DND-41 (cell line): ENCODE data around the gene LCORL.

ENCODE experiments used
- ATAC-seq: fragments of 200-7000 bp; cut with Tn5 transposase; 3 replicates; pipeline ENCODE4 v1.9.1; 2021; ENCODE audit warnings: low read depth; ENCODE audit not compliant: insufficient read depth
- DNase-seq: peaks from one replicate; pipeline ENCODE4 v3.0.0-alpha.2; 2020
- H2AFZ ChIP-seq: 2 replicates; pipeline ENCODE4 v1.6.0; 2012; ENCODE audit warnings: low read depth, low read length
- H3K27ac ChIP-seq: 2 replicates; pipeline ENCODE4 v1.5.1; 2012; ENCODE audit warnings: low read length, inconsistent platforms
- H3K27me3 ChIP-seq: fragments of 200-600 bp; sonication (generic); 2 replicates; pipeline ENCODE4 v1.6.0; 2012; ENCODE audit warnings: low read length, mild to moderate bottlenecking, inconsistent platforms; ENCODE audit not compliant: insufficient read depth, poor library complexity
- H3K36me3 ChIP-seq: 2 replicates; pipeline ENCODE4 v1.5.1; 2012; ENCODE audit warnings: low read length, inconsistent platforms; ENCODE audit not compliant: insufficient read depth
- H3K4me1 ChIP-seq: 2 replicates; pipeline ENCODE4 v1.5.1; 2012; ENCODE audit warnings: mild to moderate bottlenecking, low read length; ENCODE audit not compliant: insufficient read depth
- H3K4me2 ChIP-seq: 2 replicates; pipeline ENCODE4 v1.6.0; 2012; ENCODE audit warnings: mild to moderate bottlenecking, moderate library complexity, low read length, inconsistent platforms; ENCODE audit not compliant: insufficient read depth
- H3K4me3 ChIP-seq, 2 experiments: fragments of 200-600 bp in 1 of 2; shearing (Covaris generic) in 1 of 2; 2 replicates each; pipeline ENCODE4 v1.5.1; 2012 to 2016; ENCODE audit warnings: inconsistent platforms in 2 of 2, low read length in 2 of 2, mild to moderate bottlenecking in 2 of 2, low read depth in 1 of 2, moderate library complexity in 1 of 2
- H3K79me2 ChIP-seq: 2 replicates; pipeline ENCODE4 v1.6.0; 2012; ENCODE audit warnings: low read length, inconsistent platforms; ENCODE audit not compliant: insufficient read depth
- H3K9ac ChIP-seq: 2 replicates; pipeline ENCODE4 v1.6.0; 2012; ENCODE audit warnings: low read depth, mild to moderate bottlenecking, inconsistent platforms, low read length, moderate library complexity
- H3K9me3 ChIP-seq: 2 replicates; pipeline ENCODE4 v1.5.1; 2012; ENCODE audit warnings: low read length, moderate library complexity, mild to moderate bottlenecking, inconsistent platforms; ENCODE audit not compliant: insufficient read depth, severe bottlenecking
- H4K20me1 ChIP-seq: 2 replicates; pipeline ENCODE4 v1.6.0; 2012; ENCODE audit warnings: low read length; ENCODE audit not compliant: insufficient read depth
- CTCF ChIP-seq: IDR thresholded peaks from 2 replicates; pipeline ENCODE4 v1.5.1; 2012; ENCODE audit warnings: borderline replicate concordance, low read length, moderate library complexity, mild to moderate bottlenecking; ENCODE audit not compliant: poor library complexity, severe bottlenecking; ENCODE audit errors: extremely low read depth
- EZH2 ChIP-seq: IDR thresholded peaks from 3 replicates; pipeline ENCODE4 v1.6.1; 2012; ENCODE audit warnings: borderline replicate concordance, low read depth, mild to moderate bottlenecking, moderate library complexity, low read length, inconsistent platforms; ENCODE audit not compliant: severe bottlenecking

The LCORL gene

GRCh38 chr4:17912011-17912410 lies 109.5 kb downstream of the LCORL start:
- Histone ChIP-seq H3K79me2 (peaks cover 5% of the 10 kb centered on the region; the same call in 1 of the 2 replicates), H3K9me3 (no peaks in the 10 kb centered on the region), H4K20me1 (peaks cover 16% of the 10 kb centered on the region), H2AFZ (no peak overlapping the region), H3K27me3 (no peaks in the 10 kb centered on the region), H3K9ac (no peak overlapping the region), H3K36me3 (peaks cover 16% of the 10 kb centered on the region), H3K27ac (no peak overlapping the region), H3K4me3 (no peak overlapping the region), H3K4me1 (no peaks in the 10 kb centered on the region), H3K4me2 (no peak overlapping the region)
- ATAC-seq (no peak), DNase-seq (no peak)
- no peak for TF ChIP-seq CTCF
- no peak for TF ChIP-seq EZH2

GRCh38 chr4:17911608-17912007 lies 109.9 kb downstream of the LCORL start:
- no peaks in the 10 kb centered on the region for H3K9me3 ChIP-seq
- no peak overlapping the region for H3K9ac ChIP-seq
- no peak for TF ChIP-seq CTCF
- no peak overlapping the region for H3K4me2 ChIP-seq
- no peak overlapping the region for H2AFZ ChIP-seq
- H3K79me2 ChIP-seq, result peaks cover 5% of the 10 kb centered on the region; the same call in 1 of the 2 replicates
- H4K20me1 ChIP-seq, result peaks cover 16% of the 10 kb centered on the region
- peaks cover 13% of the 10 kb centered on the region for H3K36me3 ChIP-seq
- no peak for DNase-seq
- ATAC-seq, result no peak
- no peaks in the 10 kb centered on the region for H3K4me1 ChIP-seq
- H3K4me3 ChIP-seq, result no peak overlapping the region
- H3K27ac ChIP-seq, result no peak overlapping the region
- no peaks in the 10 kb centered on the region for H3K27me3 ChIP-seq

- no peaks in the 10 kb centered on the region for H4K20me1 ChIP-seq
- ATAC-seq (no peak), DNase-seq (no peak)
- H3K9me3 ChIP-seq, result no peaks in the 10 kb centered on the region
- no peaks in the 10 kb centered on the region for H3K27me3 ChIP-seq
- H3K9ac ChIP-seq, result no peak overlapping the region
- H3K79me2 ChIP-seq, result no peaks in the 10 kb centered on the region
- no peak overlapping the region for H2AFZ ChIP-seq
- peaks cover 6% of the 10 kb centered on the region; the same call in 1 of the 2 replicates for H3K36me3 ChIP-seq
- H3K4me3 ChIP-seq, result no peak overlapping the region
- H3K27ac ChIP-seq, result no peak overlapping the region
- H3K4me2 ChIP-seq, result no peak overlapping the region
- TF ChIP-seq CTCF (no peak), EZH2 (no peak)
- no peaks in the 10 kb centered on the region for H3K4me1 ChIP-seq
Measured at GRCh38 chr4:17898553-17899055, 123.0 kb downstream of the LCORL start.

GRCh38 chr4:17895481-17895880 lies 126.1 kb downstream of the LCORL start:
- Histone ChIP-seq H3K4me2 (no peak overlapping the region), H3K4me1 (no peaks in the 10 kb centered on the region), H3K9ac (no peak overlapping the region), H3K27ac (no peak overlapping the region), H2AFZ (no peak overlapping the region), H3K36me3 (peaks cover 3% of the 10 kb centered on the region; the same call in 1 of the 2 replicates), H3K4me3 (no peak overlapping the region), H3K27me3 (no peaks in the 10 kb centered on the region), H3K79me2 (no peaks in the 10 kb centered on the region), H3K9me3 (no peaks in the 10 kb centered on the region), H4K20me1 (no peaks in the 10 kb centered on the region)
- ATAC-seq, result no peak
- no peak for DNase-seq
- no peak for TF ChIP-seq CTCF
- TF ChIP-seq EZH2, result no peak
